HG02623 (cell line): ENCODE results near the gene EPB41L5.
"Not testable (repeated sequence)": the region's sequence is repeated elsewhere in the genome, so short reads cannot be mapped to it uniquely, and the experiment has no call there.

ENCODE experiments used
- ATAC-seq: cut with Tn5 transposase; IDR thresholded peaks from one replicate; pipeline ENCODE4 v1.9.1; 2021; ENCODE audit warnings: moderate library complexity; ENCODE audit not compliant: unreplicated experiment

EPB41L5 gene

DNA sequence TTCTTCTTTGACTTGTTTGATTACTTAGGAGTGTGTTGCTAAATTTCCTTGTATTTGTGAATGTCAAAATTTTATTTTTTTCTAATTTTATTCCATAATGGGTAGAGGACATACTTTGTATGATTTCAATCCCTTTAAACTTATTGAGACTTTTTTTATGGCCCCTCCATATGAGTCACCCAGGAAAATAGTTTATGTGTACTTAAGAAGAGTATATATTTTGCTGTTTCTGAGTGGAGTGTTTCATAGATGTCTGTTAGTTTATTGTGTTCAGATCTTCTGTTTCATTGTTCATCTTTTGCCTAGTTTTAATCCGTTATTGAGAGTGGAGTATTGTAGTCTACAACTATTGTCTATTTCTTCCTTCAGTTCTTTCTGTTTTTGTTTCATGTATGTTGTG, 81.9 kb downstream of the EPB41L5 start:
- ATAC-seq = no peak

GRCh38 chr2:120100627-120101026, 87.8 kb downstream of the EPB41L5 start:
- no peak for ATAC-seq

DNA sequence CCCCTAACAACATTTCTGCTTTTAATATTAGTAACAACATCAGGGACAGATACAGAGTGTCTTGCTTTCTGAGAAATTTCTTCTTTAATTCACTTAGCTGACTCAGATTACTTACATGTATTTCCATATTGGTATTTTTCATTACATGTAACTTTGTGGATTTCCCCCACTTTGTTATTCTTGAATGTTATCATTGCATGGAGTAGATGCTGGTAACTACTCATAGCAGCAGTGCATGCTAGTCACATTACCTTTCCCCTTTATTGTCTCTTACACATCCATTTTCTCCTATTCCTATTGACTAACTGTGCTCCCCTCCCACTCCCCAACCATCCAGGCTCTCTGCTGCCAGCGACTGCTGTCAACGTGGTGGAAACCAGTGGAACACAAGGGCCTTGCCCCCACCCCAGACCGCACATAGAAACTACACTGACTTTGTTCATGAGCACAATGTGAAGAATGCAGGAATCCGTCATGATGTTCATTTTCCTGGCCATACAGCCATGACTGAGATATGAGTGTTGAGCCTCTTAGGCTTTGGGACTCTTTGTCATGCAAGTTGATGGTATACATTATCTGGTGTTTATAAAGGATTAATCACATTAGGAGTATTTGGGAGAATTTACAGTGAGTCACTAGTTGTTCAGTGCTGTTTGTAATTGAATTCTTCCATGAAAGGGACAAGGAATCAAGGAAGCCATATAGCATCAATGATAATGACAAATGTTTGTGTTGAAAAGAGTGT, 91.0 kb downstream of the EPB41L5 start:
- ATAC-seq = no peak

GRCh38 chr2:120104772-120105171, 91.9 kb downstream of the EPB41L5 start:
- ATAC-seq = no peak

- peak; percentile 58 for ATAC-seq
Observed at GRCh38 chr2:120105360-120105759, 92.5 kb downstream of the EPB41L5 start.

DNA sequence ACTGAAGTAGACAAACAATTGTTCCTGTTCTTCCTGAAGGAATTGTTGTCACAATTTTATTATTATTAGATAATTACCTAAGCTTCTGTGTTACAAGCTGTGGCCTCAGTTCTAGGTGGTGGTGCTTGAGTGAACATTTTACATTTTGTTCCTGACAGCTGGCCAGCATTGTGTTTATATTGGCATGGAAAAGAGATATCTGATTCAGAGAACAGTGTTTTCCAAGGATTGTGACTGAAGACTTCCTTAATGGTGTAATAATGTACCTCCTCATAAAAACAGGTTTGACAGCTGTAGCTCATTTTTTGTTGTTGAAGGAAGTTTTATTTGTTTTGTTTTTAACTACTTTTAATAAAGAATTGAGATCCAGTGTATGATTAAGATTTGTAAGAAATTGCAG, 95.2 kb downstream of the EPB41L5 start:
- ATAC-seq = no peak

DNA sequence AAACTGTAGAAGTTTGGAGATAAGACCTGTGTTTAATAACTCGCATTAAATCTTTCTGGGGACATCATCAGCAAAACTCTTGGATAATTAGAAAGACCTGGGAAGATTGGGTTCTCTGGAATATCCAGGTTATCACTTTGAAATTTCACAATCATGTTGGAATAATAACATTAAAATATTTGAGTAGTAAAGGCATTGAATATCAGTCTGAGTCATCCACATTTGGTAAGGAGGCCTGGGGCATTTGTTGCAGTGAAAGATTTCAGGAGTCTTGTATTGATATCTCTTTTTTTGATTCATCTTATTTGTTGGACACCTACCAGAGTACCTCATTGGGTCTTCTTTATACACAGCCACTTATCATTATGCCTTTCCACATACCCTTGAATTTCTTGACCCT, 95.9 kb downstream of the EPB41L5 start:
- ATAC-seq = no peak

- ATAC-seq = no peak
Observed at GRCh38 chr2:120109186-120110061, 96.5 kb downstream of the EPB41L5 start.

GRCh38 chr2:120110062-120110362, 97.1 kb downstream of the EPB41L5 start:
- ATAC-seq = no peak

GRCh38 chr2:120110507-120110906, 97.6 kb downstream of the EPB41L5 start:
- ATAC-seq = no peak

GRCh38 chr2:120111193-120111592, 98.3 kb downstream of the EPB41L5 start:
- ATAC-seq = no peak

- no peak for ATAC-seq
Observed at GRCh38 chr2:120118018-120118417, 105.1 kb downstream of the EPB41L5 start.

- ATAC-seq = no peak
Observed at GRCh38 chr2:120118471-120118870, 105.6 kb downstream of the EPB41L5 start.

DNA sequence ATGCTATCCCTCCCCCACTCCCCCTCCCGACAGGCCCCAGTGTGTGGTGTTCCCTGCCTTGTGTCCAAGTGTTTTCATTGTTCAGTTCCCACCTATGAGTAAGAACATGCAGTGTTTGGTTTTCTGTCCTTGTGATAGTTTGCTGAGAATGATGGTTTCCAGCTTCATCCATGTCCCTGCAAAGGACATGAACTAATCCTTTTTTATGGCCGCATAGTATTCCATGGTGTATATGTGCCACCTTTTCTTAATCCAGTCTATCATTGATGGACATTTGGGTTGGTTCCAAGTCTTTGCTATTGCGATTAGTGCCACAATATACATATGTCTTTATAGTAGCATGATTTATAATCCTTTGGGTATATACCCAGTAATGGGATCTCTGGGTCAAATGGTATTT, 108.5 kb downstream of the EPB41L5 start:
- ATAC-seq = not testable (repeated sequence)

DNA sequence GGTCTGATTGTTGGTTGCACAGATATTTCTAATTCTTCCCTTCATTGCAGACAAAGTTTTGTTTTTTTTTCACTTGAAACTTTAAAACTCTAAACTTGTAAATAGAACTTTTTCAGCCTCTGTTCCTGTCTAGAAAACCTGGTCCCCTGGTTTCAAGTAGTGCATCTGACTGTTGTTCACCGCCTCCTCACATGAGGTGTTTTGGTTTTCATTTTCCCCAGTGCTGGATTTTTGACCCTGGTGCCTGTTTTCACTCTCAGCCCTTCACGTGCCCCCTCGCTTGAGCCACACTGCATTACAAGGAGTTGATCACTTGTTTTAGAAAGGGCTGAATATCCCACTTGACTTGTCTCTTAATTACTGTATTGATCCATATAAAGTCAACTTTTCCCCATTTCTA, 110.2 kb downstream of the EPB41L5 start:
- no peak for ATAC-seq

GRCh38 chr2:120125195-120125594, 112.3 kb downstream of the EPB41L5 start:
- no peak for ATAC-seq

DNA sequence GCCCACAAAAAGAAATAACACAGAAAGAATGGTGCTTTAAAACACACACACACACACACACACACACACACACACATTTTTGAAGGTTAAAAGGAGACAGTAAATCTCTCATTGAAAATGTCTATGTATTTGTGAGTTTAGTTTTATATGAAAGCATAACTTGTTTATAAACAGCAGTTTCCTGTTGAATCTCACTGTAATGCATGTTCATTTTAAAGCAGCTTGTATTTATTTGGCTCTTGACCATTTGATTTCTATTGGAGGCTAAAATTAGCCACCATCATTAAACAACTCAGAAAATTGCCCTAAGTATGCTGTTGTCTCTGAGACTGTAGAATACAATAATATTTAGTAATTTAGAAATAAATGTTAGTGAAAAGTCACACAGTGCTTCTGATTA, 115.3 kb downstream of the EPB41L5 start:
- no peak for ATAC-seq

GRCh38 chr2:120132190-120132589, 119.3 kb downstream of the EPB41L5 start:
- ATAC-seq = no peak

- ATAC-seq = no peak
Observed at GRCh38 chr2:120132691-120133090, 119.8 kb downstream of the EPB41L5 start.

GRCh38 chr2:120133572-120134244, 120.8 kb downstream of the EPB41L5 start:
- ATAC-seq = no peak

DNA sequence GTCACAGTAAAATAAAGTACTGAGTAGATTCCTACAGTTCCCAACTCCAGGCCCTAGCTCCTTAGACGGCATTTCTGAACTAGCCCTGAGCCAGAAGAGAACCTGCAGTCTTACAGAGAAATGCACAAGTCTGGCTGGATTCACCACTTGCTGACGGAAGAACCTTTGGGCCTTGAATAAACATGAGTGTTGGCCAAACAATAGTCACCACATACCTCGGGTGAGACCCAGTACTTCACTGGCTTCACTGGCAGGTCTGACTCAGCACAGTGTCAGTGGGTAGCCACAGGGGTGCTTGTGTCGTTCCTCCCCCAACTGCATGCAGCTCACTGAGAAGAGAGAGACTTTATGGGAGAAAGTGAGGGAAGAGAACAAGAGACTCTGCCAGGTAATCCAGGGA, 121.4 kb downstream of the EPB41L5 start:
- ATAC-seq = no peak

- ATAC-seq = not testable (repeated sequence)
Observed at GRCh38 chr2:120135013-120135412, 122.1 kb downstream of the EPB41L5 start.
